GM21515 (cell line): ENCODE data around the gene HES5.

Source experiments
- ATAC-seq: cut with Tn5 transposase; IDR thresholded peaks from one replicate; pipeline ENCODE4 v1.9.1; 2021; ENCODE audit not compliant: unreplicated experiment

Gene HES5

GRCh38 chr1:2502210-2502609 is 27.9 kb downstream of the HES5 start:
- no peak for ATAC-seq

- ATAC-seq = no peak
Measured at GRCh38 chr1:2501820-2502119, 28.3 kb downstream of the HES5 start.

- no peak for ATAC-seq
Measured at GRCh38 chr1:2501041-2501819, 28.8 kb downstream of the HES5 start.

- no peak for ATAC-seq
Measured at GRCh38 chr1:2499986-2500596, 30.0 kb downstream of the HES5 start.

GRCh38 chr1:2499260-2499659 is 30.8 kb downstream of the HES5 start:
- no peak for ATAC-seq

- ATAC-seq = no peak
Measured at GRCh38 chr1:2498648-2499047, 31.4 kb downstream of the HES5 start.

GRCh38 chr1:2497891-2498290 is 32.2 kb downstream of the HES5 start:
- no peak for ATAC-seq

- no peak for ATAC-seq
Measured at GRCh38 chr1:2496746-2497145, 33.3 kb downstream of the HES5 start.

GRCh38 chr1:2496087-2496622 is 33.9 kb downstream of the HES5 start:
- ATAC-seq = no peak

- no peak for ATAC-seq
Measured at GRCh38 chr1:2495546-2495945, 34.5 kb downstream of the HES5 start.

- ATAC-seq = no peak
Measured at GRCh38 chr1:2495026-2495425, 35.0 kb downstream of the HES5 start.

- ATAC-seq = no peak
Measured at GRCh38 chr1:2494323-2494693, 35.8 kb downstream of the HES5 start.

GRCh38 chr1:2493691-2494322 is 36.3 kb downstream of the HES5 start:
- ATAC-seq = no peak

GRCh38 chr1:2493218-2493617 is 36.8 kb downstream of the HES5 start:
- no peak for ATAC-seq

GRCh38 chr1:2492091-2492490 is 38.0 kb downstream of the HES5 start:
- no peak for ATAC-seq

- ATAC-seq = no peak
Measured at GRCh38 chr1:2489615-2490014, 40.4 kb downstream of the HES5 start.

GRCh38 chr1:2488688-2489087 is 41.4 kb downstream of the HES5 start:
- no peak for ATAC-seq

GRCh38 chr1:2486558-2486957 is 43.5 kb downstream of the HES5 start:
- no peak for ATAC-seq

GRCh38 chr1:2486041-2486440 is 44.0 kb downstream of the HES5 start:
- ATAC-seq = no peak

GRCh38 chr1:2483970-2484369 is 46.1 kb downstream of the HES5 start:
- ATAC-seq = no peak

GRCh38 chr1:2483026-2483425 is 47.0 kb downstream of the HES5 start:
- ATAC-seq = no peak

GRCh38 chr1:2482588-2482987 is 47.5 kb downstream of the HES5 start:
- ATAC-seq = no peak
